ENCODE data around the gene ERBB2.

Gene ERBB2

DNA sequence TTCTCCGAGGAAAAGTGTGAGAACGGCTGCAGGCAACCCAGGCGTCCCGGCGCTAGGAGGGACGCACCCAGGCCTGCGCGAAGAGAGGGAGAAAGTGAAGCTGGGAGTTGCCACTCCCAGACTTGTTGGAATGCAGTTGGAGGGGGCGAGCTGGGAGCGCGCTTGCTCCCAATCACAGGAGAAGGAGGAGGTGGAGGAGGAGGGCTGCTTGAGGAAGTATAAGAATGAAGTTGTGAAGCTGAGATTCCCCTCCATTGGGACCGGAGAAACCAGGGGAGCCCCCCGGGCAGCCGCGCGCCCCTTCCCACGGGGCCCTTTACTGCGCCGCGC, at the start of gene ERBB2:
Gene ERBB2, plus strand, starts transcription at position 247 of the 330 bp plus-strand sequence. CDS start 175 bp downstream, outside the sequence.
- DNase-seq (ENCODE audit: low read depth), result no peak

DNA sequence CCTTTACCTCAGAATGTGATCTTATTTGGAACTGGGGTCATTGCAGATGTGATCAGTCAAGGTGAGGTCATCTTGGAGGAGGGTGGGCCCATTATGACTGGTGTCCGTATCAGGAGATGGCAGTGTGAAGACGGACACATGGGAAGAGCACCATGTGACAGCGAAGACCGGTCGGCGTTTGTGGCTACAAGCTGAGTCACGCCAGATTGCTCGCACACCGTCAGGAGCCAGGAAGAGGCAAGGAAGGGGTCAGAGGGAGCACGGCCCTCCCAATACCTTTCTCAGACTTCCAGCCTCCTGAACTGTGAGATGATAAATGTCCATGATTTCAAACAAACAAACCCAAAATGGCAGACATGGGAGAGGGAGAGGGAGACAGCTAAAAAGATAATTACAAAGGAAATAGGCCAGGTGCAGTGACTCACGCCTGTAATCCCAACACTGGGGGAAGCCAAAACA, 49.7 kb upstream of the ERBB2 start:
- no peak for DNase-seq (ENCODE audit: low read depth)

DNA sequence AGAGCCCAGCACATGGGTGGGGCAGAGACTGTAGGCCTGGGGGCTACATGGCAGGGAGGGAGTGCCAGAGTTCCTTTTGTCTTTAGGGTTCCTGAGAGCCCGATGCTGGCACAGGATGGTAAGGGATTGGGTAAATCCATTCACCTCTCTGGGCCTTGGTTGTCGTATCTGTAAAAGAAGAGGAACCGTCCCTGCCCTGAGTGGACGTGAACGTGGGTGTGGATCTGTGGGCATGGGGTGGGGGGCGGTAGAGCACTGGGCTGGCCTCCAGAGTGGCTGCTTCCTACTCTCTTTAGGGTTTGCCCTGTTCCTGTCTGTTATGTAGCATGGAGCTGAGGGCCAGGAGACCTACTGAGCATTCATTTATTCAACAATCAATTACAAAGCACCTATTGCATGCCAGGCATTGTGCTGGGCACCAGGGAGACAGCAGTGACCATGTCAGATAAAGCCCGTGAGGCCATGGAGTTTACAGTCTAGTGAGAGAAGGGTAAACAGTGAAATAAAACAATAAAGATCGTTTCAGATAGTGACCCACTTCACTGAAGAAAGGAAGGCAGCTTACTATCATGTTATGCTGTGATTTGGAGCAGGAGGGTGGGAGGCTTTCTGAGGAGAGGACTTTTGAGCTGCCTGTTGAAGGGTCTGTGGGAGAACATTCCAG, 47.8 kb upstream of the ERBB2 start:
- no peak for DNase-seq (ENCODE audit: low read depth)

DNA sequence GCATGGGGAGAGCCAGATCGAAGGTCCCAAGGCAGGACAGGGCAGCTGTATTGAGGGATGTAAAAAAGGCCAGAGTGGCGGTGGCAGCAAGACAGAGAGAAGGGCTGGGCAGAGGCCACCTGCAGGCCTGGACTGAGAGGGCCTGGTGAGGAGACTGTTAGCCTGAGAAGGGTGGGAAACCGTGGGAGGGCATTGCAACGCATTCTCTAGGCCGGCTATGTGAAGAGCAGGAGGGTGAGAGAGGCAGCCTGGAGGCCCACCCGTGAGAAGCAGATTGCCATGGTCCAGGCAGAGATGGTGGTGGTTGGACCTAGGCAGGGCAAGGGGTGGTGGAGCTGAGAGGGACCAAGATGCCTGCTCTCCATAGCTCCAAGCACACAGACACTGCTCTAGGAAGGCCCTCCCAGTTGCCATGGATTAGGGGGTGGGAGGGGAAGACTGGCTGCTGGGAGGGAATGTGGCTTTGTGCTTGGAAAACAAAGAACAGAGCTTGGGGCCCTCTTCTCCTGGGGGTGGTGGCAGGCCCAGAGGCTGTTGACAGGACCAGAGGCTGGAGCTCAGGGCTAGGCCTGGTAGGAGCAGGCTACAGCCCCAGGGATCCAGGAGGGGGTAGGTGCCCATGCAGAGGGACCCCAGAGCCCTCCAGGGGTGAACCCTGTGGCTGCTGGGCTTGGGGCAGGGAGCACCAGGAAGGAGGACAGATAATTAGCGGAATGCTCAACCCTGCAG, 47.1 kb upstream of the ERBB2 start:
- DNase-seq (ENCODE audit: low read depth), result no peak

DNA sequence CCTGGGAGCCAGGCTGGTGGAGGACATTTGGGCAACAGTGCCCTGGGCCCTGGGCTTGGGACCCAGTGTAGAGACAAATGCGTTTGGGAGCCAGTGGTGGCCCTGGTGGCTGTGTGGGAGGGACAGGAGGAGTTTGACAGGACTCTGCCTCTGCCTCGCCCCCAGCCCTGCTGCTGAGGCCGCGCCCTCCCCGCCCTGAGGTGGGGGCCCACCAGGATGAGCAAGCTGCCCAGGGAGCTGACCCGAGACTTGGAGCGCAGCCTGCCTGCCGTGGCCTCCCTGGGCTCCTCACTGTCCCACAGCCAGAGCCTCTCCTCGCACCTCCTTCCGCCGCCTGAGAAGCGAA, 46.6 kb upstream of the ERBB2 start:
- no peak for DNase-seq (ENCODE audit: low read depth)

DNA sequence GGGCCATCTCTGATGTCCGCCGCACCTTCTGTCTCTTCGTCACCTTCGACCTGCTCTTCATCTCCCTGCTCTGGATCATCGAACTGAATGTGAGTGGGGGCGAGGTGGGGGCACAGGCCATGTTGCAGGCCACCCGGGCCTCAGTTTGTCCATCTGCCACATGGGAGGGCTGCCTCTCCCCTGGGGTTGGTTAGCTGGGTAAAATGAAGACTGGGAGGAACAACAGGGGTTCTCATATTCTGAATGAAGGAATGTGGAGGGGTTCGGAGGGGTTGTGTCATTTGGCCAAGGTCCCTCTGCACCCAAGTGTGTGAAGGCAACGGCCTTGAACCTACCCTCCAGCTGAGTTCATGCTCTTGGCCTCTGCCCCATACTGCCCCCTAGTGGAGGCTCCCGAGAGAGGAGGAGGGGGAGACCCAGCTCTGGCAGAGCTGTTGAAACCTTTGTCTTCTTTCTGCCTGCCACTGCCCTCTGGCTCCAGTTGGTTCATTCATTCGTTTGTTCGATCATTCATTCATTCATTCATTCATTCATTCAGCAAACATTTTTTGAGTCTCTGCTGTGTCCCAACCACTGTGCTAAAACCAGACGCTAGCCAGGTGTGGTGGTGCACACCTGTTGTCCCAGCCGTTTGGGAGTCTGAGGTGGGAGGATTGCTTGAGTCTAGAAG, 46.1 kb upstream of the ERBB2 start:
- peak; percentile 78 for DNase-seq (ENCODE audit: low read depth)

DNA sequence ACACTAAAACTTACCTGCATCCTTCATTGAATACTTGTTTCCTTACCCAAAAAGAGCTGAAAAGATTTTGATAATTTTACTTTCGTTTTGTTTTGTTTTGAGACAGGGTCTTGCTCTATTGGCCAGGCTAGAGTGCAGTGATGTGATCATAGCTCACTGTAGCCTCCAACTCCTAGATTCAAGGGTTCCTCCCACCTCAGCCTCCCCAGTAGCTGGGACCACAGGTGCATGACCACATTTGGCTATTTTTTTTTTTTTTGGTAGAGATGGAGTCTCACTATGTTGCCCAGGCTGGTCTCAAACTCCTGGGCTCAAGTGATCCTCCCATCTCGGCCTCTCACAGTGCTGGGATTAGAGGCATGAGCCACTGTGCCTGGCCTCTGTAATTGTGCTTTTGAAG, 44.8 kb upstream of the ERBB2 start:
- DNase-seq (ENCODE audit: low read depth), result no peak

DNA sequence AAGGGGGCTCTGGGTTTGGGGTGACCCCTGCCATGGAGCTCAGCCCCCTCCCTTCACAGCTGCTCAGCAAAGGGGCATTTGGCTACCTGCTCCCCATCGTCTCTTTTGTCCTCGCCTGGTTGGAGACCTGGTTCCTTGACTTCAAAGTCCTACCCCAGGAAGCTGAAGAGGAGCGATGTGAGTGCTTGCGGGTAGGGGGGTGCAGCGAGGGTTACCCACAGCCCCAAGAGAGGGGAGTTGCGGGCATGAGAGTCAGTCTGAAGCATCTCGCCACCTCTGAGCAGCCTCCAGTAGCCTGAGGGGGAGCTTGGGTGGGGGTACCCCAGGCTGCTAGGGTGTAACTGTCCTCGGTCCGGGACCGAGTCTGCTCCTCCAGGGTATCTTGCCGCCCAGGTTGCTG, 41.5 kb upstream of the ERBB2 start:
- DNase-seq (ENCODE audit: low read depth), result no peak

DNA sequence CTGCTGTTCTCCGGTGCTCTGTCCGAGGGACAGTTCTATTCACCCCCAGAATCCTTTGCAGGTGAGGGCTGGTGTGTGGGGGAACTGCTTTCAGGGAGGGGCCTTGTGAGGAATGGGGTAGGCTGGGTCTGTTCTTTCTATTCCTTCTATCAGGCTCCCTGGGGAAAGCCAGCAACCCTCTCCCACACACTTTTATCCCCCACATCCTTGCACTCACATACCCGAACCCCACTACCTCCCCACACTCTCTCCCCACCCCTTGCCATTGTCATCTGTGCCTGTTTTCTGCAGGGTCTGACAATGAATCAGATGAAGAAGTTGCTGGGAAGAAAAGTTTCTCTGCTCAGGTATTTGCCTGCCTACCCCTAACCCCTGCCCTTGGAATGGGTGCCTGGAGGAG, 41.1 kb upstream of the ERBB2 start:
- no peak for DNase-seq (ENCODE audit: low read depth)

DNA sequence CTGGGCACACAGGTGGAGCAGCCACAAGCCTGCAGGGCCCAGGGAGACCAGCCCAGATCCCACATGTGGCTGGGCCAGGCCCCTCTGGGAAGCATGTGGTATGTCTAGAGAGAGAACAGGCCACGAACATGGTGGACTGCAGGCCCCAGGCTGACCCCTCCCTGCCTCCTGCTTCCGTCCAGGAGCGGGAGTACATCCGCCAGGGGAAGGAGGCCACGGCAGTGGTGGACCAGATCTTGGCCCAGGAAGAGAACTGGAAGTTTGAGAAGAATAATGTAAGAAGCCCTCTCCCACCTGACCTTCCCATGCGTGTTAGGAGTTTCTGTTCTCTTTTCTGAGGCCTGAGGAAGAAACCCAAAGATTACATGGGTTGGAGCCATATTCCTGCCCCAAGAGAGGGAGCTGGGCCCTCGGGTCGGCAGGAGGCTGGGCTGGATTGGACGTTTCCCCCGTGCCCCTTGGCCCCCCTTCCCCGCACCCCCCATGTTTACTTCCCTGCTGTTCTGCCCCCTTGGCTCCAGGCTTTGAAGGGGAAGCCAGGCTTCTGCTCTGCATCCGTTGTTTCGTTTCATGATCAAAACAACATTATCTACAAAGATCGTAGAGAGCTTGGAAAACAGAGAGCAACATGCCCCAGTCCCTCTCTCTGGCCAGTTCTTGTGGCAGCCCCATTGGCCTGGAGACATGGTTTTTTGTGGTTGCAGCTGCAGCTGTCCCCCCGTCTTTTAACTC, 40.4 kb upstream of the ERBB2 start:
- DNase-seq (ENCODE audit: low read depth), result no peak

DNA sequence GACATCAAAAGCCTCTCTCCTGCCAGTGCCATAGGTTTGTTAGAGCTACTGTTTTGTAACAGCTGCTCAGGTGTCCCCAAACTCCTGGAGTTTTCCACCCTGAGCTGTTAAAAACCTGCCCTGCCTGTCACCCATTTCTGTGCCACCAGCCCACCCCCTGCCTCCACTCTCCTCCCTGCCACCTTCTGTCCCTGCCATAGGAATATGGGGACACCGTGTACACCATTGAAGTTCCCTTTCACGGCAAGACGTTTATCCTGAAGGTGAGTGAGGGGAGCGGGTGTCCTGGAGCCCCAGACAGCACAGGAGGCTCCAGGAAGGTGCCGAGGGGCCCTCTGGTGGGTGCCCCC, 39.9 kb upstream of the ERBB2 start:
- DNase-seq (ENCODE audit: low read depth), result no peak

DNA sequence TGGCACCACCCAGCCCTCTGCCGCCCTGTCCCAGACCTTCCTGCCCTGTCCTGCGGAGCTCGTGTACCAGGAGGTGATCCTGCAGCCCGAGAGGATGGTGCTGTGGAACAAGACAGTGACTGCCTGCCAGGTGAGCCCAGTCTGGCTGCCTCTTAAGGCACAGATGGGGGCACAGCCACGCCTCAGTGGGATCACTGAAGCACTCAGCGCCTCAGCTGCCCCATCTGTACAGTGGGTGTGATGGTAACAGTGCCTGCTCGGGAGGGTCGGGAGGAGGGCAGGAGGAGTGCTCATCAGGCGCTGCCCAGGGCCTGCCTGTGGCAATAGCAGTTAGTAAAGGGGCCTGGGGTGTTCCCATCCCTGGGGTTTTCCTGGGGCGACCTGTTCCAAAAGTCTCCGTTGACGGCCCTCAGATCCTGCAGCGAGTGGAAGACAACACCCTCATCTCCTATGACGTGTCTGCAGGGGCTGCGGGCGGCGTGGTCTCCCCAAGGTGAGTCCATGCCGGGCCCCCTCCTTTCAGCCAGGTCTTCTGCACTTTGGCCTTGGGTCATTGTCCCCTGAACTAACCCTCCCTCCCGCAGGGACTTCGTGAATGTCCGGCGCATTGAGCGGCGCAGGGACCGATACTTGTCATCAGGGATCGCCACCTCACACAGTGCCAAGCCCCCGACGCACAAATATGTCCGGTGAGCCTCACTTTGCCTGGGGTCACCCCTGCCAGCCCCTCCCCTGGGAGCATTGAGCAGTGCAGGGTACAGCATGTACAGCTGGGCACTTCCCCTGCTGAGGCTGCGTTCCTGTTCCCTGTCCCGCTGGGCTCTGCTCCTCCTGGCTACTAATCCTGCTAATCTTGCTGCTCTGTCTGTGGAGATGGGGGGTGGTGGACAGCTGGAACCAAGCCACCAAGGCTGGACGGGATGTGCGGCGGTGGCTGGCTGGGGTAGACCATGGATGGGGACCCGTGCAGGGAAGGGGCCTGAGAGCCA, 39.2 kb upstream of the ERBB2 start:
- DNase-seq (ENCODE audit: low read depth), result no peak

DNA sequence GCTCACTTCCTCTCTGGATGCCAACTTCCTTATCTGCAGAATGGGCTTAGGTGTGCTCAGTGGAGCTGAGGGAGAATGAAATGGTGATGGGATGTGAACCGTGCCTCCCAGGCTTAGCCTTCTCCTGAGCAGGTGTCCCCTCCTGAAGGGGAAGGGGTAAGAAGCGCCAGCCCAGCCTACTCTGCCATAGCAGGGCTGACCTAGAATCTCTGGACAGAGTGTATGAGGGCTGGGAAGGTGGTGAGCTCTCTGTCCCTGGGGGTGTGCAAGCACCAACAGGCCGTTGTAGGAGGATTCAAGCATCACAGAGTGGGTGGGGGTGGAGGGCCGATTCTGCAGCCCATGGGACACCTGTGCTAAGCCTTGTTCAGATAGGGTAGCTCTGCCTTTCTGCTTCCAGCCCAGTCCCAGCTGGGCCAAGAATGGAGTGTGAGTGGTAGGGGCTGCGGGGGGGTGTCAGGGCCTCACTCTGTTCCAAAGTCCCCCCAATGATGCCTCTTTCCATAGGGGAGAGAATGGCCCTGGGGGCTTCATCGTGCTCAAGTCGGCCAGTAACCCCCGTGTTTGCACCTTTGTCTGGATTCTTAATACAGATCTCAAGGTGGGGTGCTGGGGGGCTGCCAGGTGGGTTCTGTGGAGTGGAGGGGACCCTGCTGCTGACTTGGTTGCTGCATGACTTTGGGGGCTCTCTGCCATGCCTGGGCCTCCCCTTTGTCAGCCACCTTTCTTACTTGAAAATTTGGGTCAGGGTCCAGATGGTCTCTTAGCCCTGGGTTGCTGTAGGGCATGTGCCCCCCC, 37.9 kb upstream of the ERBB2 start:
- DNase-seq (ENCODE audit: low read depth), result no peak

DNA sequence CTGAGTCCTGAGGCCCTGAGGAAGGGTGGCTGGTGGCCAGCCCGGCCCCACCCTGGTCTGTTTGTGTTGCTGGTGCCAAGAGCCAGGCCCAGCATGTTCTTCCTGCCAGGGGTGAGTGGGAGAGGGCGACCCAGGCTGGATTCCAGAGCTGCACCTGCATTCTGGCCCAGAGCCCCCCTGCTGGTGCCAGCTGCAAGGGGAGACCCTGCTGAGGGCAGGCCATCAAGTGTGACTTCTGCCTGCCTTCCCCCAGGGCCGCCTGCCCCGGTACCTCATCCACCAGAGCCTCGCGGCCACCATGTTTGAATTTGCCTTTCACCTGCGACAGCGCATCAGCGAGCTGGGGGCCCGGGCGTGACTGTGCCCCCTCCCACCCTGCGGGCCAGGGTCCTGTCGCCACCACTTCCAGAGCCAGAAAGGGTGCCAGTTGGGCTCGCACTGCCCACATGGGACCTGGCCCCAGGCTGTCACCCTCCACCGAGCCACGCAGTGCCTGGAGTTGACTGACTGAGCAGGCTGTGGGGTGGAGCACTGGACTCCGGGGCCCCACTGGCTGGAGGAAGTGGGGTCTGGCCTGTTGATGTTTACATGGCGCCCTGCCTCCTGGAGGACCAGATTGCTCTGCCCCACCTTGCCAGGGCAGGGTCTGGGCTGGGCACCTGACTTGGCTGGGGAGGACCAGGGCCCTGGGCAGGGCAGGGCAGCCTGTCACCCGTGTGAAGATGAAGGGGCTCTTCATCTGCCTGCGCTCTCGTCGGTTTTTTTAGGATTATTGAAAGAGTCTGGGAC, 37.1 kb upstream of the ERBB2 start:
- DNase-seq (ENCODE audit: low read depth), result no peak

DNA sequence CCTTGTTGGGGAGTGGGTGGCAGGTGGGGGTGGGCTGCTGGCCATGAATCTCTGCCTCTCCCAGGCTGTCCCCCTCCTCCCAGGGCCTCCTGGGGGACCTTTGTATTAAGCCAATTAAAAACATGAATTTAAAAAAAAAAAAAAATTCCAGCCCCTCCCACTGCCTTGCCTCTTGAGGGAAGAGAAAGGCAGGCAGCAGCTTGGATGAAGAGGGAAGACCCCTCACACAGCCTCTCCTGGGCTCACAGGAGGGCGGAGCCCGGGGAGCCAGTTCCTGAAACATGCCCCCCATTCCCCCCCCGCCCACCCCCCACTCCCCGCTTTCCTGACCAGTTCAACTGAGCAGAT, 36.5 kb upstream of the ERBB2 start:
- no peak for DNase-seq (ENCODE audit: low read depth)

DNA sequence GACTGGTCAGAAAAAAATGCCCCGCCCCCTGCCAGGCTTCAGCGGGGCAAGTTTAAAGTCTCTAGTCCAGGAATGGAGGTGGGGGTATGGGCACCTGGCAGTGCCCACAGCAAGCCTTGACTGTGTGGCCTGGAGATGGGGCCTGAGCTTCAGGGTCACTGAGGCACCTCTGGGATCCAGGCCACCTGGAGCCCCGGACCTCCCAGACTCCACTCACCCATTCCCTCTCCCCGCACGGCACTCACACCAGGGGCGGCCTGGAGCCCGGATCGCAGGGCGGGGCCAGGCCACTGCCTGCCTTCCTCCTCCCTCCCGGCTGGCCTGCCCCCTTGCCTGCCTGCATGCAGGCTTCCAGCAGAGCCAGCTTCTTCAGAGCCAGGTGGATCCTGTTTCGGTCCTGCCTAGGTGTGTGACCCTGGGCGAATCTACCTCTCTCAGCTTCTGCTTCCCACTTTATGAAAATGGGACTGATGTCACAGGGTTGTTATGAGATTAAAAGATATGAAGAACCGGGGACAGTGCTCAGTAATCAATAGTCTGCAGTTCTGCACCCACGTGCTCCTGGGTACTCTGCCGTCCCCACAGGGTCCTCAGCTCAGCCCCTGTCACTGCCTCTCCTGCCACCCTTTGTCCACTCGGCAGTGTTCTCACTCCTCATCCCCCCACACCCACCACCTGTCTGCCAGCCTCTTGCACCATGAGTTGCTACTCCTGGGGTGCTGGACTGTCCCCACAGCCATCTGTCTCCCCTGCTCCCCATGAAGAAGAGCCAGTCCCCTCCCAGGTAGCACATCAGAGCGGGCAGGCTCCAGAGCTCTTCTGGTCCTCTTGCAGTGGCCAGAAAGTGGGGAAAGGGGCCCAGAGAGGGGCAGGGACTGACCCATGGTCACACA, 35.9 kb upstream of the ERBB2 start:
- no peak for DNase-seq (ENCODE audit: low read depth)

DNA sequence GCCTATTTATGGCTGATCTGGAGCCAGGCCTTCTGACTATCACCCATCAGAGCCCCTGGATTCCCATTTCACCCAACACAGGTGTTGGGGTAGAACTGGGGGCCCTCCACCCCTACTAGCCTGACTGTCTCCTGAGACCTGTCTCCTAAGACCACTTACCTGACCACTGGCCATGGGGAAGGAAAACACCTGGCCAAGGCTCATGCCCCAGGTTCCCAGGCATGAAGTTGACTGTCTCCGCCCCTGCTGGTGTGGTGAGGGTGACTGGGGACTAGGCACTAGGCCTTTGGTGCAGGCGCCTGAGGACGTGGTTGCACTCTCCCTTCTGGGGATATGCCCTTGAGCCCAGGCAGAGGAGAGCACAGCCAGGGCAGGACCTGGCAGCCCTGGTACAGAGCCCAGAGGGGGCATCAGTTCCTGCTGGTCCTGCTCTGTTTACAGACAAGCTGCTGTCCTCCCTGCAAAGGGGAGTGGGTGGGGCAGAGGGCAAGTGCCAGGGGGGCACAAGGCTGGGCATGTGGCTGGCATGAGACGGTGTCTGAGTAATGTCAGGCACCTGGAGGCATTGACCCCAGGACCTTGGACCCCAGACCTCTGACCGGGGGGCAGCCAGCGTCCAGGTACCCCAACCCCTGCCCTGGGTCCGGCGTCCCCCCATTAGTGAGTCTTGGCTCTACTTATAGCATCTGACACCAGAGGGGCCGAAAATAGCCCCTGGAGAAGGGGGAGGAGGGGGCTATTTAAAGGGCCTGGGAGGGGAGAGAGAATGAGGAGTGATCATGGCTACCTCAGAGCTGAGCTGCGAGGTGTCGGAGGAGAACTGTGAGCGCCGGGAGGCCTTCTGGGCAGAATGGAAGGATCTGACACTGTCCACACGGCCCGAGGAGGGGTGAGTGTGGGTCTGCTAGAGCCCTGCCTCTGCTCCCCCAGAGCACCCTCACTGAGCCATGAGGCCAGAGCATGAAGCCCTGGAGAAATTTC, 35.0 kb upstream of the ERBB2 start, which contains the start of gene TCAP:
Gene TCAP, plus strand, starts transcription at position 769 of the 981 bp plus-strand sequence. Its CDS starts 11 bp downstream, at position 780.
- DNase-seq (ENCODE audit: low read depth), result no peak

All from activated T-cell treated with anti-CD3 and anti-CD28 coated beads for 48 hours (primary cell).